Measurements from ENCODE around the gene SERTAD1. TPM values are rescaled to one million over a fixed set of nuclear protein-coding genes. Genes with fewer than 3 reads are reported as not detected.
A peak's percentile ranks its signal among the peaks of the same experiment; 100 is the strongest.

The SERTAD1 gene
- total RNA-seq, 1 donor from 2014 or later = 2.4 TPM

DNA sequence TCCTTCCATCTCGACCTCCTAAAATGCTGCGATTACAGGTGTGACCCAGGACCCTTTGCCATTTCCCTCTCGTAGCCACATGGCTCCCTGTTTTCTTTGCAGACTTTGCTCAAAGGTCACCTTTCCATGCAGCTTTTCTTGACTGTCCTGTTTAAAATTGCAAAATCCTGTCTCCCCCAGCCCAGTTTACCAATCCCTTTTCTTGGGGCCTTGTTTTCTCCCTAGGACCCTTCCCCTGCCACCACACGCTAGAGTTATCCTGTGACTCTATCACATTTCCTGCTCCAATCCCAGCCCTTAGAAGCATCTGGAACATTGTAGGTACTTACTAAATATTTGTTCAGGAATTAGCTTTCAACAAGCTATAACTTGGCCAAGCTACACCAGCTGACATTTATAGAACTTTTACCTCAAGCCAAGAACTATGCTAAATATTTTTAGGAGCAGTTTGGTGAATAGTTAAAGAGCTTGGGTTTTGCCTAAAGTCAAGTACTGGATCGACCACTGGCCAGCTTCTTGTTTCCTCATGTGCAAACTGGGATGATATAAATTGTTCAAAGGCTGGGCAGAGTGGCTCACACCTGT is 27.5 kb upstream of the SERTAD1 start:
- Histone ChIP-seq H3K36me3 (no peaks in the 10 kb centered on the region), H3K4me2 (no peak overlapping the region), H3K4me1 (no peaks in the 10 kb centered on the region), H3F3A (ENCODE audit: low read depth) (no peaks in the 10 kb centered on the region), H3K9ac (no peak overlapping the region), H3K9me3 (ENCODE audit: low read depth) (no peaks in the 10 kb centered on the region), H3K4me3 (no peak overlapping the region), H3K79me2 (ENCODE audit: low read depth) (no peaks in the 10 kb centered on the region), H2AFZ (replicated peaks) (no peak overlapping the region), H3K27me3 (no peaks in the 10 kb centered on the region), H4K20me1 (ENCODE audit: low read depth) (no peaks in the 10 kb centered on the region), H3K27ac (no peak overlapping the region)
- H3K4me3 Mint-ChIP-seq = no peak overlapping the region
- no peaks in the 10 kb centered on the region for H3K9me3 Mint-ChIP-seq
- peak overlapping the region; percentile 15 for H3K27ac Mint-ChIP-seq
- no peak for DNase-seq (ENCODE audit: low spot score)
- no peak for TF ChIP-seq EZH2phosphoT487 (IDR thresholded peaks at IDR 0.05)
- TF ChIP-seq, protein P1, sequence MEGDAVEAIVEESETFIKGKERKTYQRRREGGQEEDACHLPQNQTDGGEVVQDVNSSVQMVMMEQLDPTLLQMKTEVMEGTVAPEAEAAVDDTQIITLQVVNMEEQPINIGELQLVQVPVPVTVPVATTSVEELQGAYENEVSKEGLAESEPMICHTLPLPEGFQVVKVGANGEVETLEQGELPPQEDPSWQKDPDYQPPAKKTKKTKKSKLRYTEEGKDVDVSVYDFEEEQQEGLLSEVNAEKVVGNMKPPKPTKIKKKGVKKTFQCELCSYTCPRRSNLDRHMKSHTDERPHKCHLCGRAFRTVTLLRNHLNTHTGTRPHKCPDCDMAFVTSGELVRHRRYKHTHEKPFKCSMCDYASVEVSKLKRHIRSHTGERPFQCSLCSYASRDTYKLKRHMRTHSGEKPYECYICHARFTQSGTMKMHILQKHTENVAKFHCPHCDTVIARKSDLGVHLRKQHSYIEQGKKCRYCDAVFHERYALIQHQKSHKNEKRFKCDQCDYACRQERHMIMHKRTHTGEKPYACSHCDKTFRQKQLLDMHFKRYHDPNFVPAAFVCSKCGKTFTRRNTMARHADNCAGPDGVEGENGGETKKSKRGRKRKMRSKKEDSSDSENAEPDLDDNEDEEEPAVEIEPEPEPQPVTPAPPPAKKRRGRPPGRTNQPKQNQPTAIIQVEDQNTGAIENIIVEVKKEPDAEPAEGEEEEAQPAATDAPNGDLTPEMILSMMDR (IDR thresholded peaks at IDR 0.05) = no peak
- no peak for TF ChIP-seq EZH2 (IDR thresholded peaks at IDR 0.05)
- no peaks in the 10 kb centered on the region for H3K36me3 Mint-ChIP-seq
- peaks cover 4% of the 10 kb centered on the region for H3K4me1 Mint-ChIP-seq
- peaks cover 5% of the 10 kb centered on the region for H3K27me3 Mint-ChIP-seq (ENCODE audit: insufficient read depth, low read depth)

DNA sequence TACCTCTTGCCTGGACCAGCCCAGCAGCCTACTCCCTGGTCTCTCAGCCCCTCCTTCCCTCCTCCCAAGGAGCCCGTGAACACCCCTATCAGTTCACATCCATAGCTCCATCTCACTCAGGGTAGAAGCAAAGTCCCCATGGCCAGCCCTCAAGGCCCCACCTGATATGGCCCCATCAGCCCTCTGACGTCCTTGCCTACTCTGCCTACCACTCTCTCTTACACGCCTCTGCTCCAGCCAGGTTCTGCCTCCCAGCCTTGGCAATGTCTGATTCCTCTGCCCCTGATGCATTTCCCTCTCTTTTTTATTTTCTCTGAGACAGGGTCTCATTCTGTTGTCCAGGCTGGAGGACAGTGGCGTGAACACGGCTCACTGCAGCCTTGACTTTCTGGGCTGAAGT is 26.2 kb upstream of the SERTAD1 start:
- Histone ChIP-seq H3K4me3 (no peak overlapping the region), H2AFZ (replicated peaks) (no peak overlapping the region), H3K27me3 (no peaks in the 10 kb centered on the region), H3K79me2 (ENCODE audit: low read depth) (no peaks in the 10 kb centered on the region), H3K36me3 (no peaks in the 10 kb centered on the region), H4K20me1 (ENCODE audit: low read depth) (no peaks in the 10 kb centered on the region), H3K27ac (no peak overlapping the region), H3K4me2 (no peak overlapping the region), H3K9me3 (ENCODE audit: low read depth) (no peaks in the 10 kb centered on the region), H3K9ac (no peak overlapping the region), H3K4me1 (no peaks in the 10 kb centered on the region), H3F3A (ENCODE audit: low read depth) (no peaks in the 10 kb centered on the region)
- peak overlapping the region; percentile 87 for H3K27ac Mint-ChIP-seq
- peaks cover 5% of the 10 kb centered on the region for H3K27me3 Mint-ChIP-seq (ENCODE audit: insufficient read depth, low read depth)
- H3K36me3 Mint-ChIP-seq = no peaks in the 10 kb centered on the region
- TF ChIP-seq, protein P1 (IDR thresholded peaks at IDR 0.05) = no peak
- TF ChIP-seq EZH2phosphoT487 (IDR thresholded peaks at IDR 0.05) (no peak), EZH2 (IDR thresholded peaks at IDR 0.05) (no peak)
- DNase-seq (ENCODE audit: low spot score) = no peak
- H3K9me3 Mint-ChIP-seq = no peaks in the 10 kb centered on the region
- peaks cover 4% of the 10 kb centered on the region for H3K4me1 Mint-ChIP-seq
- H3K4me3 Mint-ChIP-seq = no peak overlapping the region

GRCh38 chr19:40450664-40451063 is 24.9 kb upstream of the SERTAD1 start:
- Histone ChIP-seq H3K79me2 (ENCODE audit: low read depth) (no peaks in the 10 kb centered on the region), H3K4me2 (no peak overlapping the region), H4K20me1 (ENCODE audit: low read depth) (no peaks in the 10 kb centered on the region), H3K4me1 (peaks cover 7% of the 10 kb centered on the region), H3K27ac (no peak overlapping the region), H3K36me3 (no peaks in the 10 kb centered on the region), H3K4me3 (no peak overlapping the region), H3K9me3 (ENCODE audit: low read depth) (no peaks in the 10 kb centered on the region), H3K27me3 (no peaks in the 10 kb centered on the region), H2AFZ (replicated peaks) (no peak overlapping the region), H3K9ac (no peak overlapping the region), H3F3A (ENCODE audit: low read depth) (peaks cover 12% of the 10 kb centered on the region)
- Mint-ChIP-seq H3K36me3 (no peaks in the 10 kb centered on the region), H3K9me3 (no peaks in the 10 kb centered on the region), H3K27me3 (ENCODE audit: insufficient read depth, low read depth) (peaks cover 7% of the 10 kb centered on the region), H3K4me1 (peaks cover 12% of the 10 kb centered on the region), H3K27ac (no peak overlapping the region), H3K4me3 (no peak overlapping the region)
- TF ChIP-seq, protein P1 (IDR thresholded peaks at IDR 0.05) = no peak
- TF ChIP-seq EZH2 (IDR thresholded peaks at IDR 0.05) (no peak), EZH2phosphoT487 (IDR thresholded peaks at IDR 0.05) (no peak)
- no peak for DNase-seq (ENCODE audit: low spot score)

Measured in neural progenitor cell (in vitro differentiated cells).